ENCODE results near the gene TSPAN17.

TSPAN17 gene

GRCh38 chr5:176662371-176663333 is 15.4 kb downstream of the TSPAN17 start:
- H3K4me3 ChIP-seq (ENCODE audit: control insufficient read depth, low read depth, low read length), result no peak overlapping the region
- no peak for DNase-seq (ENCODE audit: low read depth)
- no peak for TF ChIP-seq CTCF (conservative IDR thresholded peaks at IDR 0.05; ENCODE audit: control insufficient read depth, insufficient read depth, low read depth, low read length)

DNA sequence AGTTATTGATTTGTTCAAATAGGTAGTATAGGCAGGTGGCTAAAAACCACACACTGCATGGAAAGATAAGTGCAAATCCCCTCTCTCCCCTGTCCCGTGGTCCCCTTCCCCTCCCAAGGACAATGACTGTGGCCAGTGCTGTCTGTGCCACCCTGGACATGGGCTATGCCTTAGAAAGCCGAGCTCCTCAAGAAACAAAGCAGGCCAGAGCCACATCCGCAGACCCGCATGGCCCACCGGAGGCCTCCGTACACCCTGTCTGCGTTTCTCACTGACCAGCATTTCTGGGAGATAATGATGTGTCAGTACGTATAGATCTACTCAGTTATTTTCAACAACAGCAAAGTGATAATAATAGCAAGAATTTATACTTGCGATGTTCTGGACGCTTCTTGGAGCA is 16.3 kb downstream of the TSPAN17 start:
- TF ChIP-seq CTCF (conservative IDR thresholded peaks at IDR 0.05; ENCODE audit: control insufficient read depth, insufficient read depth, low read depth, low read length), result no peak

DNA sequence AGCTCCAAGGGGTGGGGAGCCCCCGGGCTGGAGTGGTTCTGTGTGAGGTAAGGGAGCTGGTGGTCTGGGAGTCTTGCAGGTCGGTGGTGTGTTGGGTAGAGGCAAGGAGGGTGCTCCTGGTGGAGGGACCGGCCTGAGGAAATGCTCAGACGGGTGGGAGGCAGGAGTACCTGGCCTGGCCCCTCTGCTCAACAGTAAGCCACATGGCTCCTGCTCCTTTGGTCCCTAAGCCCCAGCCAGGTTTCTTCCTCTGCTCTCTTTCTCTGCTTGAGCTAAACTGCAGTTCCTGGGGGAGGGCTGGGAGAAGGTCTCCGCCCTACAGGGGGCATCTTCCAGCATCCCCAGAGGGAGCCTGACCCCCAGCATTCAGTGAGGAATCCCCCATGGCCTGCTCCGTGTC is 17.2 kb downstream of the TSPAN17 start:
- DNase-seq (ENCODE audit: low read depth), result no peak
- no peak overlapping the region for H3K4me3 ChIP-seq (ENCODE audit: control insufficient read depth, low read depth, low read length)
- no peak for TF ChIP-seq CTCF (conservative IDR thresholded peaks at IDR 0.05; ENCODE audit: control insufficient read depth, insufficient read depth, low read depth, low read length)

More for the DNA sequence above, 16.3 kb downstream of the TSPAN17 start:
- H3K4me3 ChIP-seq (ENCODE audit: control insufficient read depth, low read depth, low read length), result no peak overlapping the region
- DNase-seq (ENCODE audit: low read depth), result no peak

- DNase-seq (ENCODE audit: low read depth), result no peak
- H3K4me3 ChIP-seq (ENCODE audit: control insufficient read depth, low read depth, low read length), result no peak overlapping the region
- no peak for TF ChIP-seq CTCF (conservative IDR thresholded peaks at IDR 0.05; ENCODE audit: control insufficient read depth, insufficient read depth, low read depth, low read length)
These were observed 17.6 kb downstream of the TSPAN17 start for GRCh38 chr5:176664886-176665285.

- no peak overlapping the region for H3K4me3 ChIP-seq (ENCODE audit: control insufficient read depth, low read depth, low read length)
- DNase-seq (ENCODE audit: low read depth), result no peak
- TF ChIP-seq CTCF (conservative IDR thresholded peaks at IDR 0.05; ENCODE audit: control insufficient read depth, insufficient read depth, low read depth, low read length), result no peak
These were observed 18.2 kb downstream of the TSPAN17 start for GRCh38 chr5:176665517-176665916.

GRCh38 chr5:176667637-176668036 is 20.4 kb downstream of the TSPAN17 start:
- DNase-seq (ENCODE audit: low read depth), result no peak
- TF ChIP-seq CTCF (conservative IDR thresholded peaks at IDR 0.05; ENCODE audit: control insufficient read depth, insufficient read depth, low read depth, low read length), result no peak
- no peak overlapping the region for H3K4me3 ChIP-seq (ENCODE audit: control insufficient read depth, low read depth, low read length)
